Lower leg skin (tissue), 3 donors: ENCODE measurements around the gene PRR30.

Experiments
- CTCF ChIP-seq, 3 donors: fragments of 450-650 bp; IDR thresholded peaks; one replicate each; pipeline ENCODE4 v1.5.1; 2016; ENCODE audit warnings: antibody characterized with exemption in 3 of 3, mild to moderate bottlenecking in 3 of 3, moderate library complexity in 2 of 3
- POLR2A ChIP-seq, 2 donors: fragments of 450-650 bp; IDR thresholded peaks; one replicate each; pipeline ENCODE4 v1.6.1; 2016 to 2017; ENCODE audit warnings: antibody characterized with exemption in 2 of 2, mild to moderate bottlenecking in 1 of 2, moderate library complexity in 1 of 2

GRCh38 chr2:27105981-27106380 is 33.2 kb downstream of the PRR30 start:
- TF ChIP-seq CTCF (IDR thresholded peaks at IDR 0.05): no peak
- TF ChIP-seq POLR2A (IDR thresholded peaks at IDR 0.05): no peak
